MM.1S (cell line): ENCODE measurements around the gene GON4L.
"Not testable (repeated sequence)": the region's sequence is repeated elsewhere in the genome, so short reads cannot be mapped to it uniquely, and the experiment has no call there.

Experiments used
- EZH2 ChIP-seq: fragments of 300-600 bp; sonication (generic); optimal IDR thresholded peaks from 2 replicates; pipeline ENCODE3; 2017; ENCODE audit warnings: low read depth, mild to moderate bottlenecking, antibody characterized with exemption, low read length, mixed read lengths
- TF ChIP-seq, protein P1 (sequence below): fragments of 300-600 bp; sonication (generic); IDR thresholded peaks from 2 replicates; pipeline ENCODE4 v1.5.1; 2016; ENCODE audit warnings: antibody characterized with exemption, low read length, mixed read lengths

- TF ChIP-seq, protein P1, sequence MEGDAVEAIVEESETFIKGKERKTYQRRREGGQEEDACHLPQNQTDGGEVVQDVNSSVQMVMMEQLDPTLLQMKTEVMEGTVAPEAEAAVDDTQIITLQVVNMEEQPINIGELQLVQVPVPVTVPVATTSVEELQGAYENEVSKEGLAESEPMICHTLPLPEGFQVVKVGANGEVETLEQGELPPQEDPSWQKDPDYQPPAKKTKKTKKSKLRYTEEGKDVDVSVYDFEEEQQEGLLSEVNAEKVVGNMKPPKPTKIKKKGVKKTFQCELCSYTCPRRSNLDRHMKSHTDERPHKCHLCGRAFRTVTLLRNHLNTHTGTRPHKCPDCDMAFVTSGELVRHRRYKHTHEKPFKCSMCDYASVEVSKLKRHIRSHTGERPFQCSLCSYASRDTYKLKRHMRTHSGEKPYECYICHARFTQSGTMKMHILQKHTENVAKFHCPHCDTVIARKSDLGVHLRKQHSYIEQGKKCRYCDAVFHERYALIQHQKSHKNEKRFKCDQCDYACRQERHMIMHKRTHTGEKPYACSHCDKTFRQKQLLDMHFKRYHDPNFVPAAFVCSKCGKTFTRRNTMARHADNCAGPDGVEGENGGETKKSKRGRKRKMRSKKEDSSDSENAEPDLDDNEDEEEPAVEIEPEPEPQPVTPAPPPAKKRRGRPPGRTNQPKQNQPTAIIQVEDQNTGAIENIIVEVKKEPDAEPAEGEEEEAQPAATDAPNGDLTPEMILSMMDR = not testable (repeated sequence)
- not testable (repeated sequence) for TF ChIP-seq EZH2
Measured at GRCh38 chr1:155711457-155711856, 145.6 kb downstream of the GON4L start.
